CD4-positive, alpha-beta T cell (primary cell): ENCODE data around the gene PTPRM. TPM values are rescaled to one million over a fixed set of nuclear protein-coding genes. Genes with fewer than 3 reads are reported as not detected.

Source experiments
- ATAC-seq: fragments of 200-7000 bp; cut with Tn5 transposase; one replicate; pipeline ENCODE4 v1.10.0; 2022; ENCODE audit warnings: mild to moderate bottlenecking; ENCODE audit not compliant: poor library complexity
- CTCF ChIA-PET: fragments of 350-600 bp; sonication (Branson Sonifier 250); formaldehyde crosslinking; loops from one replicate; lab custom pipeline; 2021; ENCODE audit warnings: antibody characterized with exemption, inconsistent platforms; lab: Charles Lee
- POLR2A ChIA-PET: fragments of 350-600 bp; sonication (Branson Sonifier 250); formaldehyde crosslinking; loops from one replicate; lab custom pipeline; 2021; ENCODE audit warnings: antibody characterized with exemption, inconsistent platforms; lab: Charles Lee
- DNase-seq, 14 experiments: peaks; one replicate each; pipeline ENCODE4 v3.0.0-alpha.2; 2013 to 2020; ENCODE audit warnings: mixed read lengths in 2 of 14
- H3K27ac ChIP-seq, 2 donors: one replicate each; pipeline versions ENCODE4 v1.5.1 to v1.7.0; 2013; ENCODE audit warnings: low read length in 2 of 2, low read depth in 1 of 2, mild to moderate bottlenecking in 1 of 2
- H3K27me3 ChIP-seq, 2 experiments: 1 replicate in 1 of 2; 2 replicates in 1 of 2; pipeline versions ENCODE4 v1.6.1 to v1.7.0; 2013; ENCODE audit warnings: low read length in 2 of 2, control low read depth in 1 of 2, mild to moderate bottlenecking in 1 of 2, moderate library complexity in 1 of 2; ENCODE audit not compliant: insufficient read depth in 2 of 2, control insufficient read depth in 1 of 2
- H3K36me3 ChIP-seq: one replicate; pipeline ENCODE4 v1.6.1; 2013; ENCODE audit warnings: low read length, control low read depth; ENCODE audit not compliant: insufficient read depth
- H3K4me1 ChIP-seq: one replicate; pipeline ENCODE4 v1.6.1; 2013; ENCODE audit warnings: low read length, control low read depth; ENCODE audit not compliant: insufficient read depth
- H3K4me3 ChIP-seq: one replicate; pipeline ENCODE4 v1.5.1; 2013; ENCODE audit warnings: mild to moderate bottlenecking, low read length, moderate library complexity
- H3K9me3 ChIP-seq, 2 experiments: 1 replicate in 1 of 2; 2 replicates in 1 of 2; pipeline versions ENCODE4 v1.6.1 to v1.7.0; 2013; ENCODE audit warnings: low read length in 2 of 2, mild to moderate bottlenecking in 2 of 2, control low read depth in 1 of 2, moderate library complexity in 1 of 2; ENCODE audit not compliant: control insufficient read depth in 1 of 2, insufficient read depth in 1 of 2
- H3K27ac Mint-ChIP-seq: one replicate; pipeline ENCODE4 v1.8.0; 2020; ENCODE audit warnings: mixed read lengths
- H3K27me3 Mint-ChIP-seq: one replicate; pipeline ENCODE4 v1.8.0; 2021; ENCODE audit warnings: mixed read lengths
- H3K36me3 Mint-ChIP-seq: one replicate; pipeline ENCODE4 v1.8.0; 2021; ENCODE audit warnings: low read depth, mixed read lengths
- H3K4me1 Mint-ChIP-seq: one replicate; pipeline ENCODE4 v1.8.0; 2021; ENCODE audit warnings: low read depth, mixed read lengths
- H3K4me3 Mint-ChIP-seq: one replicate; pipeline ENCODE4 v1.8.0; 2020; ENCODE audit warnings: mild to moderate bottlenecking, mixed read lengths
- H3K9me3 Mint-ChIP-seq: one replicate; pipeline ENCODE4 v1.8.0; 2020; ENCODE audit warnings: mixed read lengths
- CTCF ChIP-seq: fragments of 200-600 bp; IDR thresholded peaks from one replicate; pipeline ENCODE4 v1.8.0; 2022; ENCODE audit warnings: antibody characterized with exemption, mild to moderate bottlenecking
- intact Hi-C, 2 experiments: fragments of 100-400 bp; cut with DNase I in 1 of 2; cut with micrococcal nuclease in 1 of 2; formaldehyde crosslinking; loops; one replicate each; pipeline versions ENCODE4 v1.15.1 to v1.9.0; 2023 to 2025; cut with DNase I, micrococcal nuclease
- total RNA-seq, 174 experiments: library from RNA in 2 of 174; stranded (reverse) in 2 of 174; gene quantifications; one replicate each; pipeline ENCODE4 v1.2.3 and lab custom pipeline; 2021 to 2026

The PTPRM gene
- total RNA-seq, 2 experiments from 2014 or later = 21.7 to 21.9 TPM

DNA sequence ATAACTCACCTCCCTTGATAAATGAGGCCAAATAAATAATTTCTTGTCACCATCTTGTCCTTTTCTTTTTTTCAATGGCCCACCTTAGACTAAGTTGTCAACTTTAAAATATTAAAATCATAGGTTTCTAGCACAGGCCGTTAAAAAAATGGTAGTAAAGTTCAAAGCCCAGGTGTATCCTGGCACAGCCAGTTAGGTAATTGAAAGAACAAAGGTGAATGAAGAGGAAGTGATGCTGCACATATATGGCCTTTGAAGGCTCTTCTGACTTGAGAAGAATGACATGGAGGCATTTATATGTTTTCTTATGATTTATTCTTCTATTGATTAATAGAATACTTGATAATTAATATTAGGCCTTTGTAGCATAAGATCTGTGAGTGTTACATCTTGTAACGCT is 208.7 kb downstream of the PTPRM start:
- Histone ChIP-seq H3K36me3 (no peaks in the 10 kb centered on the region), H3K4me3 (no peak overlapping the region), H3K9me3 (peaks cover 0 to 4% of the 10 kb centered on the region in 2 experiments), H3K4me1 (no peaks in the 10 kb centered on the region), H3K27ac (no peak overlapping the region), H3K27me3 (no peaks in the 10 kb centered on the region)
- ATAC-seq = no peak
- intact Hi-C loops = no loop called here
- H3K9me3 Mint-ChIP-seq = no peaks in the 10 kb centered on the region
- H3K4me1 Mint-ChIP-seq = no peaks in the 10 kb centered on the region
- ChIA-PET POLR2A (no interaction called here), CTCF (no interaction called here)
- no peak overlapping the region for H3K4me3 Mint-ChIP-seq
- H3K27ac Mint-ChIP-seq = no peak overlapping the region
- no peak for TF ChIP-seq CTCF
- no peak for DNase-seq
- no peaks in the 10 kb centered on the region for H3K36me3 Mint-ChIP-seq
- H3K27me3 Mint-ChIP-seq = no peaks in the 10 kb centered on the region

GRCh38 chr18:7778181-7778580 is 211.1 kb downstream of the PTPRM start:
- Histone ChIP-seq H3K9me3 (peaks cover 0 to 4% of the 10 kb centered on the region in 2 experiments), H3K36me3 (no peaks in the 10 kb centered on the region), H3K27ac (no peak overlapping the region), H3K4me3 (no peak overlapping the region), H3K27me3 (no peaks in the 10 kb centered on the region), H3K4me1 (no peaks in the 10 kb centered on the region)
- POLR2A ChIA-PET = no interaction called here
- no peaks in the 10 kb centered on the region for H3K36me3 Mint-ChIP-seq
- no peak for TF ChIP-seq CTCF
- DNase-seq = no peak
- H3K27ac Mint-ChIP-seq = no peak overlapping the region
- H3K27me3 Mint-ChIP-seq = no peaks in the 10 kb centered on the region
- ATAC-seq = no peak
- CTCF ChIA-PET = no interaction called here
- intact Hi-C loops = no loop called here
- H3K4me1 Mint-ChIP-seq = no peaks in the 10 kb centered on the region
- no peaks in the 10 kb centered on the region for H3K9me3 Mint-ChIP-seq
- H3K4me3 Mint-ChIP-seq = no peak overlapping the region

DNA sequence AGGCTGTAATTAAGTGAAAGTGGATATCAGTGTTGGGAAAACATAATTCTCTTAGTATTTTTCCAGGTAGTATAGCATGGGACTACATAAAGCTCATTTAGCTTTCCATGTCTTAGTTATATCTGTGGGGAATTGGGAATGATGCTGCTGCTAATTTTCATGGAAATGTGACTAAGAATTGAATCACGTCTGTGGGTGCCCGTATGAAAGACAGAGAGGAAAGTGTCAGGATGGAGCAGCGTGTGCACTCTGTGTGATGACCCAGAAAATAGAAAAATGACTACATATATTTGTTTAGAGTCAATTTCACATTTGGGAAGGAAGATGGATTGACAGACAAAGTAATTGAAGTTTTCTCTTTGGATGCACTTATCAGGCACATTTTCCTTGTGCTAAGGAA is 212.1 kb downstream of the PTPRM start:
- TF ChIP-seq CTCF = no peak
- Mint-ChIP-seq H3K4me1 (no peaks in the 10 kb centered on the region), H3K27ac (no peak overlapping the region), H3K36me3 (no peaks in the 10 kb centered on the region), H3K4me3 (no peak overlapping the region), H3K27me3 (no peaks in the 10 kb centered on the region), H3K9me3 (no peaks in the 10 kb centered on the region)
- Histone ChIP-seq H3K9me3 (no peaks in the 10 kb centered on the region), H3K27me3 (no peaks in the 10 kb centered on the region), H3K27ac (no peak overlapping the region), H3K4me1 (no peaks in the 10 kb centered on the region), H3K4me3 (no peak overlapping the region), H3K36me3 (no peaks in the 10 kb centered on the region)
- intact Hi-C loops = no loop called here
- no peak for ATAC-seq
- ChIA-PET POLR2A (no interaction called here), CTCF (no interaction called here)
- no peak for DNase-seq
